Measurements from ENCODE around the gene CMIP.

GRCh38 chr16:81554979-81555378 is 110.4 kb downstream of the CMIP start:
- TF ChIP-seq CTCF (IDR thresholded peaks at IDR 0.05): no peak
- TF ChIP-seq EP300 (IDR thresholded peaks at IDR 0.05; ENCODE audit: low read depth): no peak
- TF ChIP-seq POLR2A (IDR thresholded peaks at IDR 0.05): no peak

Data from transverse colon (tissue), 3 donors.